ENCODE results near the gene JMJD1C.

GRCh38 chr10:63201118-63201517 lies 264.7 kb downstream of the JMJD1C start:
- TF ChIP-seq YY1 (IDR thresholded peaks at IDR 0.05; ENCODE audit: low read depth, low read length) (no peak), PKNOX1 (IDR thresholded peaks at IDR 0.05) (no peak), RAD21 (IDR thresholded peaks at IDR 0.05; ENCODE audit: insufficient read depth, low read depth, low read length) (no peak)

Data from GM12878 (cell line).